ENCODE data around the gene GPLD1.

GRCh38 chr6:24429146-24429545 lies 60.2 kb downstream of the GPLD1 start:
- TF ChIP-seq CTCF (conservative IDR thresholded peaks at IDR 0.05 in 1 of 2, IDR thresholded peaks at IDR 0.05 in 1 of 2; ENCODE audit: low read depth in 1 of 2, low read length in 2 of 2), result no peak
- no peak for TF ChIP-seq EZH2 (IDR thresholded peaks at IDR 0.05; ENCODE audit: low read length, missing control alignments)
